ENCODE measurements around the gene PRDM10.

- TF ChIP-seq ZFX (IDR thresholded peaks at IDR 0.05) (no peak), CTCF (conservative IDR thresholded peaks at IDR 0.05) (no peak)
These were observed 57.9 kb downstream of the PRDM10 start for GRCh38 chr11:129944696-129945095.
